SK-N-MC (cell line): ENCODE results near the gene H3-3A.
A peak's percentile ranks its signal among the peaks of the same experiment; 100 is the strongest.

ENCODE experiments used
- EZH2 ChIP-seq: fragments of 200-600 bp; sonication (generic); IDR thresholded peaks from one replicate; pipeline ENCODE4 v1.6.1; 2017; ENCODE audit warnings: antibody characterized with exemption
- FOXP2 ChIP-seq: optimal IDR thresholded peaks from 2 replicates; pipeline ENCODE3; 2011; ENCODE audit warnings: mild to moderate bottlenecking, moderate library complexity; ENCODE audit not compliant: insufficient read depth; ENCODE audit errors: extremely low read length, control extremely low read depth
- POLR2AphosphoS5 ChIP-seq: IDR thresholded peaks from 2 replicates; pipeline ENCODE4 v1.6.1; 2012; ENCODE audit warnings: mild to moderate bottlenecking, low read depth, low read length, borderline replicate concordance

- TF ChIP-seq POLR2AphosphoS5 (peak; percentile 97), EZH2 (no peak), FOXP2 (no peak)
Observed at GRCh38 chr1:226062558-226063223, at the start of gene H3-3A.
